Esophagus muscularis mucosa (tissue), 4 donors: ENCODE measurements around the gene CHRNA1.

Experiments used
- CTCF ChIP-seq, 3 experiments: fragments of 200-600 bp in 2 of 3; fragments of 450-650 bp in 1 of 3; sonication (generic) in 2 of 3; IDR thresholded peaks; one replicate each; pipeline ENCODE4 v1.5.1; 2017 to 2019; ENCODE audit warnings: antibody characterized with exemption in 3 of 3, mild to moderate bottlenecking in 2 of 3, moderate library complexity in 1 of 3
- EP300 ChIP-seq: sonication (generic); formaldehyde crosslinking; IDR thresholded peaks from one replicate; pipeline ENCODE4 v1.6.1; 2017; ENCODE audit warnings: antibody characterized with exemption
- POLR2A ChIP-seq: fragments of 450-650 bp; IDR thresholded peaks from one replicate; pipeline ENCODE4 v1.6.1; 2017; ENCODE audit warnings: antibody characterized with exemption, moderate library complexity, mild to moderate bottlenecking, low read depth

DNA sequence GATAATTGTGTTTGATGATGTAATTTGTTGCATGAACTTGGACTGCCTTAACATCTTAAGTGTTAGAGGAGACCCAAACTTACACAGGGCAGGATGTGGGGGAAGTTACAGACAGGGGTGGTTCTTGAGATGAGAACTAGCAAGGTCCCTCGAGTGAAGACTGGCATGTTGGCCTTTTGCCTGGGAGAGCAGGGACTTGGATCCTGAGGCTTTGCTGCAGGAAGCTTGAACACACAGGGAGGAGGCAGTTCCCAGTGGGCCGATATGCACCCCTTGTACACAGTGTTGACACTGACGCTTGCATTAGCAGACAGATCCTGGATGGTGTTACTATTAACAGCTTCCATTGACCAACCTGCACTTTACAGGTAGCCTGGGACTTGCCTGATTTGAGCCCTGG lies 47.5 kb downstream of the CHRNA1 start:
- no peak for TF ChIP-seq CTCF (IDR thresholded peaks at IDR 0.05)
- no peak for TF ChIP-seq POLR2A
- no peak for TF ChIP-seq EP300
